IMR-90 (cell line): Measurements from ENCODE around the gene SLC6A15. TPM values are rescaled to one million over a fixed set of nuclear protein-coding genes. Genes with fewer than 3 reads are reported as not detected.

Experiments
- ATAC-seq: fragments of 200-7000 bp; cut with Tn5 transposase; 2 replicates; pipeline ENCODE4 v1.9.1; 2020; ENCODE audit warnings: low read depth, mild to moderate bottlenecking, moderate library complexity
- BruUV-seq: library from RNA; stranded (reverse); fragments of 400-500 nt; replicated peaks from 2 replicates; lab custom pipeline; 2021; lab: Mats Ljungman, UMichigan
- CTCF ChIA-PET: fragments of 300-600 bp; formaldehyde crosslinking; extraction: SDS; loops from one replicate; lab custom pipeline; 2021; ENCODE audit warnings: antibody characterized with exemption; lab: Yijun Ruan, JAX
- POLR2A ChIA-PET: fragments of 300-600 bp; sonication (Branson Sonifier 250); formaldehyde crosslinking; loops from one replicate; lab custom pipeline; 2022; ENCODE audit warnings: antibody characterized with exemption; ENCODE audit not compliant: unreplicated experiment; lab: Charles Lee
- DNase-seq: peaks from one replicate; pipeline ENCODE4 v3.0.0; 2013
- H2AFZ ChIP-seq: replicated peaks from 2 replicates; pipeline ENCODE3; 2013; ENCODE audit warnings: low read length, mild to moderate bottlenecking; ENCODE audit not compliant: poor library complexity
- H2AK5ac ChIP-seq: 2 replicates; pipeline ENCODE4 v1.6.1; 2013; ENCODE audit warnings: low read depth, low read length, inconsistent platforms
- H2AK9ac ChIP-seq: replicated peaks from 2 replicates; pipeline ENCODE3; 2013; ENCODE audit warnings: mild to moderate bottlenecking, low read depth, low read length, moderate library complexity; ENCODE audit not compliant: poor library complexity
- H2BK120ac ChIP-seq: 2 replicates; pipeline ENCODE4 v1.6.1; 2013; ENCODE audit warnings: low read depth, low read length, inconsistent platforms
- H2BK15ac ChIP-seq: 3 replicates; pipeline ENCODE4 v1.6.1; 2013; ENCODE audit warnings: low read depth, low read length, inconsistent platforms
- H2BK20ac ChIP-seq: 2 replicates; pipeline ENCODE4 v1.6.1; 2013; ENCODE audit warnings: low read depth, mild to moderate bottlenecking, inconsistent platforms, low read length, moderate library complexity
- H2BK5ac ChIP-seq: 2 replicates; pipeline ENCODE4 v1.6.1; 2013; ENCODE audit warnings: mild to moderate bottlenecking, low read depth, low read length, inconsistent platforms; ENCODE audit not compliant: poor library complexity, severe bottlenecking
- H3K14ac ChIP-seq: replicated peaks from 2 replicates; pipeline ENCODE4 v1.6.1; 2013; ENCODE audit warnings: low read depth, low read length, inconsistent platforms
- H3K18ac ChIP-seq: 2 replicates; pipeline ENCODE4 v1.6.1; 2013; ENCODE audit warnings: low read depth, low read length, control low read depth
- H3K23ac ChIP-seq: 2 replicates; pipeline ENCODE4 v1.6.1; 2013; ENCODE audit warnings: low read depth, low read length, inconsistent platforms
- H3K27ac ChIP-seq: 2 replicates; pipeline ENCODE4 v1.5.1; 2013; ENCODE audit warnings: mild to moderate bottlenecking, control low read depth, low read length; ENCODE audit not compliant: insufficient read depth
- H3K27me3 ChIP-seq: 2 replicates; pipeline ENCODE4 v1.6.1; 2013; ENCODE audit warnings: low read length; ENCODE audit not compliant: control insufficient read depth, insufficient read depth
- H3K36me3 ChIP-seq: 2 replicates; pipeline ENCODE4 v1.6.1; 2013; ENCODE audit warnings: low read length, mixed read lengths; ENCODE audit not compliant: control insufficient read depth, insufficient read depth
- H3K4ac ChIP-seq: 2 replicates; pipeline ENCODE4 v1.6.1; 2013; ENCODE audit warnings: low read depth, low read length, inconsistent platforms
- H3K4me1 ChIP-seq: 2 replicates; pipeline ENCODE4 v1.6.1; 2013; ENCODE audit warnings: low read length, mixed read lengths; ENCODE audit not compliant: control insufficient read depth, insufficient read depth
- H3K4me2 ChIP-seq: 2 replicates; pipeline ENCODE4 v1.6.1; 2013; ENCODE audit warnings: low read depth, mild to moderate bottlenecking, control low read depth, low read length, moderate library complexity
- H3K4me3 ChIP-seq: 2 replicates; pipeline ENCODE4 v1.5.1; 2013; ENCODE audit warnings: low read depth, mild to moderate bottlenecking, control low read depth, low read length, moderate library complexity; ENCODE audit not compliant: insufficient read depth
- H3K56ac ChIP-seq: 2 replicates; pipeline ENCODE4 v1.6.1; 2013; ENCODE audit warnings: low read length, inconsistent platforms; ENCODE audit not compliant: insufficient read depth; ENCODE audit errors: extremely low read depth
- H3K79me1 ChIP-seq, 2 experiments: 2 replicates each; pipeline ENCODE4 v1.6.1; 2013; ENCODE audit warnings: low read length in 2 of 2, inconsistent platforms in 1 of 2, low read depth in 1 of 2
- H3K9ac ChIP-seq: 2 replicates; pipeline ENCODE4 v1.6.1; 2013; ENCODE audit warnings: low read depth, low read length, control low read depth
- H3K9me1 ChIP-seq: 2 replicates; pipeline ENCODE4 v1.6.1; 2013; ENCODE audit warnings: low read length, inconsistent platforms; ENCODE audit not compliant: insufficient read depth
- H3K9me3 ChIP-seq: 2 replicates; pipeline ENCODE4 v1.6.1; 2013; ENCODE audit warnings: low read length; ENCODE audit not compliant: control insufficient read depth, insufficient read depth
- H4K20me1 ChIP-seq: 2 replicates; pipeline ENCODE4 v1.6.1; 2013; ENCODE audit warnings: low read length, inconsistent platforms; ENCODE audit not compliant: insufficient read depth
- H4K5ac ChIP-seq: 2 replicates; pipeline ENCODE4 v1.6.1; 2013; ENCODE audit warnings: mild to moderate bottlenecking, low read depth, low read length, control low read depth
- H4K8ac ChIP-seq, 2 experiments: 2 replicates each; pipeline ENCODE4 v1.6.1; 2013; ENCODE audit warnings: low read depth in 2 of 2, low read length in 2 of 2, control low read depth in 1 of 2, inconsistent platforms in 1 of 2
- H4K91ac ChIP-seq: 2 replicates; pipeline ENCODE4 v1.6.1; 2013; ENCODE audit warnings: low read depth, low read length, inconsistent platforms; ENCODE audit not compliant: insufficient read depth
- FOS ChIP-seq: fragments of 150-350 bp; IDR thresholded peaks from 2 replicates; pipeline ENCODE4 v1.6.1; 2016; ENCODE audit warnings: low read depth, low read length
- MAFK ChIP-seq: IDR thresholded peaks from 2 replicates; pipeline ENCODE4 v1.6.1; 2012; ENCODE audit warnings: low read depth, low read length, improper control_type of control experiment
- MXI1 ChIP-seq: IDR thresholded peaks from 2 replicates; pipeline ENCODE4 v1.6.1; 2012; ENCODE audit warnings: low read depth, mild to moderate bottlenecking, low read length, moderate library complexity, borderline replicate concordance
- NFE2L2 ChIP-seq: fragments of 150-350 bp; IDR thresholded peaks from 2 replicates; pipeline ENCODE4 v1.6.1; 2016; ENCODE audit warnings: low read depth, mild to moderate bottlenecking, low read length
- RFX5 ChIP-seq: IDR thresholded peaks from 2 replicates; pipeline ENCODE4 v1.8.0; 2012; ENCODE audit warnings: low read depth, mild to moderate bottlenecking, low read length, moderate library complexity
- SMC3 ChIP-seq: fragments of 150-350 bp; IDR thresholded peaks from 2 replicates; pipeline ENCODE4 v1.6.1; 2016; ENCODE audit warnings: low read depth, mild to moderate bottlenecking, antibody characterized with exemption, low read length, moderate library complexity
- WGBS, 2 experiments: methylation state at CpG; one replicate each; pipeline versions ENCODE4 v1.1.5 to v1.1.7; 2013; ENCODE audit warnings: missing lambda C conversion rate in 2 of 2; ENCODE audit not compliant: insufficient read length in 1 of 2; ENCODE audit errors: extremely low coverage in 2 of 2; 5-methylcytosine and 5-hydroxymethylcytosine counted together
- dilution Hi-C: fragments of 300-500 bp; cut with HindIII; formaldehyde crosslinking; loops from one replicate; pipeline ENCODE4 v1.14.3; 2018; ENCODE audit warnings: low sequenced_read_pairs; ENCODE audit not compliant: unreplicated experiment
- in situ Hi-C: fragments of 300-500 bp; cut with MboI; formaldehyde crosslinking; loops from 3 replicates; pipeline ENCODE4 v1.14.3; 2019; ENCODE audit warnings: low sequenced_read_pairs, inconsistent platforms, mixed read lengths
- intact Hi-C: fragments of 100-400 bp; cut with micrococcal nuclease; formaldehyde crosslinking; loops from 2 replicates; pipeline ENCODE4 v1.10.0; 2022
- polyA plus RNA-seq, 3 experiments: library from polyadenylated mRNA; depleted of rRNA; stranded (reverse); fragments of >200 nt; gene quantifications; 2 replicates each; pipeline ENCODE4 v1.2.3, GENCODE V29; 2012; ENCODE audit warnings: low replicate concordance in 1 of 3
- total RNA-seq: library from RNA; depleted of rRNA; stranded (reverse); fragments of >200 nt; gene quantifications from 2 replicates; pipeline ENCODE4 v1.2.3, GENCODE V29; 2012

The SLC6A15 gene
- total and polyA plus RNA-seq, 2 of the 4 experiments (the other 2 are of a cell fraction), result 0.32 to 0.72 TPM

- Histone ChIP-seq H3K23ac (no peak overlapping the region), H3K27me3 (peaks cover 15% of the 10 kb centered on the region), H3K4ac (no peak overlapping the region), H3K4me1 (no peaks in the 10 kb centered on the region), H3K4me3 (peak overlapping the region; percentile 83), H2BK15ac (no peak overlapping the region), H2AK9ac (no peak overlapping the region), H2AFZ (peak overlapping the region; percentile 90), H3K18ac (no peak overlapping the region), H3K9me1 (no peaks in the 10 kb centered on the region), H4K20me1 (no peaks in the 10 kb centered on the region), H3K14ac (no peak overlapping the region), H4K91ac (no peak overlapping the region), H3K79me1 (no peaks in the 10 kb centered on the region), H4K8ac (no peak overlapping the region; a peak in 1 of 4 replicates), H3K4me2 (peak overlapping the region; percentile 97), H3K56ac (no peak overlapping the region), H4K5ac (no peak overlapping the region; the same call in 1 of the 2 replicates), H3K27ac (no peak overlapping the region), H2BK120ac (no peak overlapping the region), H3K9ac (peak overlapping the region; percentile 13; the same call in 1 of the 2 replicates), H2BK5ac (no peak overlapping the region), H2BK20ac (no peak overlapping the region), H3K36me3 (no peaks in the 10 kb centered on the region), H3K9me3 (no peaks in the 10 kb centered on the region), H2AK5ac (no peak overlapping the region)
- ChIA-PET CTCF (no interaction called here), POLR2A (no interaction called here)
- TF ChIP-seq SMC3 (no peak), MXI1 (no peak), MAFK (no peak), NFE2L2 (no peak), FOS (no peak), RFX5 (no peak)
- DNase-seq (no peak), ATAC-seq (peak; percentile 7; the same call in 1 of the 2 replicates)
- in situ Hi-C loops (no loop called here), dilution Hi-C loops (no loop called here), intact Hi-C loops (no loop called here)
- WGBS, 2 experiments, result no CpG with 5 or more reads among the region's 21 CpGs
- no TSS peak for BruUV-seq
These were observed 1.9 kb downstream of the SLC6A15 start for GRCh38 chr12:84910549-84911241.
